CD1c-positive myeloid dendritic cell (primary cell): ENCODE data around the gene HUNK.

Experiments used
- DNase-seq: peaks from one replicate; pipeline ENCODE4 v3.0.0-alpha.2; 2016; ENCODE audit errors: extremely low spot score

Gene HUNK

GRCh38 chr21:31895077-31895835 lies 22.4 kb downstream of the HUNK start:
- no peak for DNase-seq

- DNase-seq = no peak
Observed at GRCh38 chr21:31896019-31896418, 23.2 kb downstream of the HUNK start.

- no peak for DNase-seq
Observed at GRCh38 chr21:31897311-31897710, 24.5 kb downstream of the HUNK start.

GRCh38 chr21:31898933-31899630 lies 26.3 kb downstream of the HUNK start:
- DNase-seq = no peak

- no peak for DNase-seq
Observed at GRCh38 chr21:31900121-31900895, 27.5 kb downstream of the HUNK start.

GRCh38 chr21:31901315-31901714 lies 28.5 kb downstream of the HUNK start:
- no peak for DNase-seq

- no peak for DNase-seq
Observed at GRCh38 chr21:31902438-31902837, 29.6 kb downstream of the HUNK start.

GRCh38 chr21:31903896-31904295 lies 31.1 kb downstream of the HUNK start:
- DNase-seq = no peak

GRCh38 chr21:31905503-31906451 lies 33.0 kb downstream of the HUNK start:
- DNase-seq = no peak

GRCh38 chr21:31908106-31909031 lies 35.5 kb downstream of the HUNK start:
- no peak for DNase-seq

- DNase-seq = no peak
Observed at GRCh38 chr21:31909153-31910073, 36.6 kb downstream of the HUNK start.

- DNase-seq = no peak
Observed at GRCh38 chr21:31910074-31910470, 37.3 kb downstream of the HUNK start.

GRCh38 chr21:31911138-31911907 lies 38.5 kb downstream of the HUNK start:
- no peak for DNase-seq

GRCh38 chr21:31912501-31912900 lies 39.7 kb downstream of the HUNK start:
- DNase-seq = no peak

GRCh38 chr21:31913182-31913608 lies 40.4 kb downstream of the HUNK start:
- no peak for DNase-seq

- DNase-seq = no peak
Observed at GRCh38 chr21:31914472-31914871, 41.7 kb downstream of the HUNK start.

- no peak for DNase-seq
Observed at GRCh38 chr21:31915566-31915965, 42.7 kb downstream of the HUNK start.

- no peak for DNase-seq
Observed at GRCh38 chr21:31917108-31917507, 44.3 kb downstream of the HUNK start.
